ENCODE data around the gene WNT3A.

GRCh38 chr1:228017356-228018124 lies 10.7 kb downstream of the WNT3A start:
- TF ChIP-seq CHD2 (IDR thresholded peaks at IDR 0.05; ENCODE audit: low read length, partially characterized antibody) = no peak
- no peak for TF ChIP-seq CTCF (IDR thresholded peaks at IDR 0.05)
- TF ChIP-seq POLR2AphosphoS5 (IDR thresholded peaks at IDR 0.05; ENCODE audit: low read depth, low read length) = no peak
- TF ChIP-seq YY1 (IDR thresholded peaks at IDR 0.05; ENCODE audit: low read depth) = no peak
- TF ChIP-seq MXI1 (IDR thresholded peaks at IDR 0.05; ENCODE audit: low read depth, low read length) = no peak
- TF ChIP-seq RCOR1 (IDR thresholded peaks at IDR 0.05; ENCODE audit: low read length) = no peak
- TF ChIP-seq EZH2phosphoT487 (IDR thresholded peaks at IDR 0.05; ENCODE audit: borderline replicate concordance, low read depth) = no peak
- no peak for TF ChIP-seq EP300 (IDR thresholded peaks at IDR 0.05; ENCODE audit: borderline replicate concordance in 1 of 2, low read depth in 1 of 2, low read length in 1 of 2)
- TF ChIP-seq, protein P1, sequence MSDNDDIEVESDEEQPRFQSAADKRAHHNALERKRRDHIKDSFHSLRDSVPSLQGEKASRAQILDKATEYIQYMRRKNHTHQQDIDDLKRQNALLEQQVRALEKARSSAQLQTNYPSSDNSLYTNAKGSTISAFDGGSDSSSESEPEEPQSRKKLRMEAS (IDR thresholded peaks at IDR 0.05; ENCODE audit: low read depth) = no peak
- no peak for TF ChIP-seq GATA2 (CRISPR knock-in tag; IDR thresholded peaks at IDR 0.05)
- TF ChIP-seq TCF12 (IDR thresholded peaks at IDR 0.05) = no peak
- TF ChIP-seq RAD21 (IDR thresholded peaks at IDR 0.05; ENCODE audit: low read length) = no peak

Measured in SK-N-SH (cell line).